ENCODE results near the gene CDHR1. TPM values are rescaled to one million over a fixed set of nuclear protein-coding genes. Genes with fewer than 3 reads are reported as not detected.
"Not testable (repeated sequence)": the region's sequence is repeated elsewhere in the genome, so short reads cannot be mapped to it uniquely, and the experiment has no call there.

Gene CDHR1
- total RNA-seq = 1 to 10 TPM; 1.8 to 2.4 TPM

GRCh38 chr10:84194424-84195043 is at the start of gene CDHR1:
Gene CDHR1 (plus strand): TSS chr10:84194537. CDS start chr10:84194761, 224 bp downstream.
- Mint-ChIP-seq H3K9me3 (no peaks in the 10 kb centered on the region), H3K4me1 (ENCODE audit: low read depth) (peaks cover 10% of the 10 kb centered on the region), H3K36me3 (ENCODE audit: low read depth) (no peaks in the 10 kb centered on the region), H3K27ac (no peak within 1 kb of the TSS), H3K4me3 (peak within 1 kb of the TSS; percentile 57), H3K27me3 (peaks cover 10% of the 10 kb centered on the region)
- ChIA-PET POLR2A (no interaction called here), CTCF (interaction anchor here (0.7 to 2.5 kb wide), 3 partner anchors 10 to 46 kb away, joined by 3 to 12 read pairs (median 4); no protein-coding TSS in a partner anchor)
- DNase-seq = peak; percentile 72
- intact Hi-C loops (cut with micrococcal nuclease) = no loop called here
- peak; percentile 92 for ATAC-seq
- TF ChIP-seq CTCF (IDR thresholded peaks at IDR 0.05) = no peak

GRCh38 chr10:84147347-84147746 is 47.0 kb upstream of the CDHR1 start:
- no peaks in the 10 kb centered on the region for H3K9me3 Mint-ChIP-seq
- ATAC-seq (no peak), DNase-seq (no peak)
- no peak for TF ChIP-seq CTCF (IDR thresholded peaks at IDR 0.05)
- POLR2A ChIA-PET = interaction anchor here (0.7 to 1.0 kb wide), 3 partner anchors 9 to 45 kb away, joined by 3 to 5 read pairs (median 4); no protein-coding TSS in a partner anchor
- CTCF ChIA-PET = interaction anchor here (0.8 to 5.6 kb wide), 20 partner anchors 8 to 390 kb away, joined by 3 to 71 read pairs (median 6); partner anchors contain the start of genes CDHR1 and GHITM
- H3K36me3 Mint-ChIP-seq (ENCODE audit: low read depth) = peaks cover 56% of the 10 kb centered on the region
- H3K27ac Mint-ChIP-seq = no peak overlapping the region
- intact Hi-C loops (cut with micrococcal nuclease) = loop anchor here (5.0 kb wide), 1 partner anchor 60 kb away; no protein-coding TSS in a partner anchor
- H3K4me1 Mint-ChIP-seq (ENCODE audit: low read depth) = peaks cover 24% of the 10 kb centered on the region
- no peaks in the 10 kb centered on the region for H3K27me3 Mint-ChIP-seq
- H3K4me3 Mint-ChIP-seq = no peak overlapping the region

- H3K27ac Mint-ChIP-seq, H3K27me3 Mint-ChIP-seq, H3K9me3 Mint-ChIP-seq, H3K4me3 Mint-ChIP-seq: not testable (repeated sequence)
- intact Hi-C loops (cut with micrococcal nuclease) = loop anchor here (5.0 kb wide), 1 partner anchor 59 kb away; no protein-coding TSS in a partner anchor
- CTCF ChIA-PET = interaction anchor here (0.9 to 5.6 kb wide), 24 partner anchors 9 to 390 kb away, joined by 3 to 71 read pairs (median 6); partner anchors contain the start of genes CDHR1 and GHITM
- TF ChIP-seq CTCF (IDR thresholded peaks at IDR 0.05) = peak; percentile 86
- peaks cover 51% of the 10 kb centered on the region for H3K36me3 Mint-ChIP-seq (ENCODE audit: low read depth)
- peaks cover 26% of the 10 kb centered on the region for H3K4me1 Mint-ChIP-seq (ENCODE audit: low read depth)
- DNase-seq (peak; percentile 25), ATAC-seq (peak; percentile 64)
- POLR2A ChIA-PET = interaction anchor here (0.7 to 1.5 kb wide), 3 partner anchors 9 to 44 kb away, joined by 3 to 5 read pairs (median 4); no protein-coding TSS in a partner anchor
These were observed 46.2 kb upstream of the CDHR1 start for GRCh38 chr10:84148006-84148597.

- TF ChIP-seq CTCF (IDR thresholded peaks at IDR 0.05) = no peak
- Mint-ChIP-seq H3K9me3 (no peaks in the 10 kb centered on the region), H3K4me1 (ENCODE audit: low read depth) (peaks cover 26% of the 10 kb centered on the region), H3K4me3 (no peak overlapping the region), H3K36me3 (ENCODE audit: low read depth) (peaks cover 47% of the 10 kb centered on the region), H3K27ac (peak overlapping the region; percentile 6), H3K27me3 (no peaks in the 10 kb centered on the region)
- DNase-seq = no peak
- CTCF ChIA-PET = interaction anchor here (1.0 to 5.6 kb wide), 12 partner anchors 9 to 390 kb away, joined by 3 to 71 read pairs (median 6); partner anchors contain the start of gene GHITM
- POLR2A ChIA-PET = interaction anchor here (1.0 kb wide), 1 partner anchor 10 kb away, joined by 5 read pairs; no protein-coding TSS in a partner anchor
- ATAC-seq = no peak
- intact Hi-C loops (cut with micrococcal nuclease) = loop anchor here (5.0 kb wide), 1 partner anchor 57 kb away; no protein-coding TSS in a partner anchor
These were observed 44.5 kb upstream of the CDHR1 start for GRCh38 chr10:84149854-84150253.

All from activated CD8-positive, alpha-beta T cell treated with anti-CD3 and anti-CD28 coated beads for 36 hours (primary cell).